DOHH2 (cell line): ENCODE results near the gene COL8A1.

Source experiments
- EZH2phosphoT487 ChIP-seq: fragments of 200-600 bp; sonication (generic); IDR thresholded peaks from 2 replicates; pipeline ENCODE4 v1.6.1; 2017; ENCODE audit warnings: borderline replicate concordance, mild to moderate bottlenecking, antibody characterized with exemption, low read length, moderate library complexity, mixed read lengths
- TF ChIP-seq, protein P1 (sequence below): fragments of 200-600 bp; sonication (generic); IDR thresholded peaks from one replicate; pipeline ENCODE4 v1.5.1; 2014; ENCODE audit warnings: antibody characterized with exemption, mild to moderate bottlenecking, low read depth, low read length; ENCODE audit not compliant: poor library complexity, severe bottlenecking

GRCh38 chr3:99767291-99767690 lies 128.9 kb downstream of the COL8A1 start:
- TF ChIP-seq, protein P1, sequence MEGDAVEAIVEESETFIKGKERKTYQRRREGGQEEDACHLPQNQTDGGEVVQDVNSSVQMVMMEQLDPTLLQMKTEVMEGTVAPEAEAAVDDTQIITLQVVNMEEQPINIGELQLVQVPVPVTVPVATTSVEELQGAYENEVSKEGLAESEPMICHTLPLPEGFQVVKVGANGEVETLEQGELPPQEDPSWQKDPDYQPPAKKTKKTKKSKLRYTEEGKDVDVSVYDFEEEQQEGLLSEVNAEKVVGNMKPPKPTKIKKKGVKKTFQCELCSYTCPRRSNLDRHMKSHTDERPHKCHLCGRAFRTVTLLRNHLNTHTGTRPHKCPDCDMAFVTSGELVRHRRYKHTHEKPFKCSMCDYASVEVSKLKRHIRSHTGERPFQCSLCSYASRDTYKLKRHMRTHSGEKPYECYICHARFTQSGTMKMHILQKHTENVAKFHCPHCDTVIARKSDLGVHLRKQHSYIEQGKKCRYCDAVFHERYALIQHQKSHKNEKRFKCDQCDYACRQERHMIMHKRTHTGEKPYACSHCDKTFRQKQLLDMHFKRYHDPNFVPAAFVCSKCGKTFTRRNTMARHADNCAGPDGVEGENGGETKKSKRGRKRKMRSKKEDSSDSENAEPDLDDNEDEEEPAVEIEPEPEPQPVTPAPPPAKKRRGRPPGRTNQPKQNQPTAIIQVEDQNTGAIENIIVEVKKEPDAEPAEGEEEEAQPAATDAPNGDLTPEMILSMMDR = no peak
- no peak for TF ChIP-seq EZH2phosphoT487
